Cardiac muscle cell (in vitro differentiated cells and primary cell): ENCODE measurements around the gene GOLGA7B. TPM values are rescaled to one million over a fixed set of nuclear protein-coding genes. Genes with fewer than 3 reads are reported as not detected.
A peak's percentile ranks its signal among the peaks of the same experiment; 100 is the strongest.

Experiments
- DNase-seq, 2 donors: peaks; one replicate each; pipeline versions ENCODE4 v3.0.0 to v3.0.0-alpha.2; 2010 to 2017; ENCODE audit warnings: low read depth in 1 of 2, low spot score in 1 of 2
- H3K27ac ChIP-seq: fragments of 200-600 bp; sonication (generic); 2 replicates; pipeline ENCODE4 v1.5.1; 2016
- H3K27me3 ChIP-seq: fragments of 200-600 bp; sonication (generic); 2 replicates; pipeline ENCODE4 v1.6.0; 2016; ENCODE audit warnings: control low read depth
- H3K36me3 ChIP-seq: fragments of 200-600 bp; sonication (generic); 2 replicates; pipeline ENCODE4 v1.5.1; 2016; ENCODE audit warnings: control low read depth
- H3K4me1 ChIP-seq: fragments of 200-600 bp; sonication (generic); 2 replicates; pipeline ENCODE4 v1.8.1; 2017; ENCODE audit warnings: low read depth, mild to moderate bottlenecking, mixed run types
- H3K4me3 ChIP-seq: fragments of 200-600 bp; sonication (generic); 2 replicates; pipeline ENCODE4 v1.5.1; 2016; ENCODE audit warnings: mild to moderate bottlenecking
- H3K9me3 ChIP-seq: fragments of 200-600 bp; sonication (generic); 2 replicates; pipeline ENCODE4 v1.5.1; 2017; ENCODE audit warnings: low read depth, mild to moderate bottlenecking, control low read depth
- polyA plus RNA-seq: library from polyadenylated mRNA; unstranded; fragments of >200 nt; fragmentation: Nextera tagmentation; extraction: Ambion mirVana; gene quantifications from 2 replicates; pipeline ENCODE4 v1.2.1, GENCODE V29; 2016
- total RNA-seq: library from RNA; depleted of rRNA; stranded (reverse); fragments of >200 nt; gene quantifications from 2 replicates; pipeline ENCODE4 v1.2.3, GENCODE V29; 2016
- TF ChIP-seq, protein P1 (sequence below): IDR thresholded peaks from 2 replicates; pipeline ENCODE4 v1.5.1; 2012; ENCODE audit warnings: low read depth, mild to moderate bottlenecking, low read length

Gene GOLGA7B
- total and polyA plus RNA-seq, 2 experiments from 2014 or later, result 0.27 to 2.8 TPM

DNA sequence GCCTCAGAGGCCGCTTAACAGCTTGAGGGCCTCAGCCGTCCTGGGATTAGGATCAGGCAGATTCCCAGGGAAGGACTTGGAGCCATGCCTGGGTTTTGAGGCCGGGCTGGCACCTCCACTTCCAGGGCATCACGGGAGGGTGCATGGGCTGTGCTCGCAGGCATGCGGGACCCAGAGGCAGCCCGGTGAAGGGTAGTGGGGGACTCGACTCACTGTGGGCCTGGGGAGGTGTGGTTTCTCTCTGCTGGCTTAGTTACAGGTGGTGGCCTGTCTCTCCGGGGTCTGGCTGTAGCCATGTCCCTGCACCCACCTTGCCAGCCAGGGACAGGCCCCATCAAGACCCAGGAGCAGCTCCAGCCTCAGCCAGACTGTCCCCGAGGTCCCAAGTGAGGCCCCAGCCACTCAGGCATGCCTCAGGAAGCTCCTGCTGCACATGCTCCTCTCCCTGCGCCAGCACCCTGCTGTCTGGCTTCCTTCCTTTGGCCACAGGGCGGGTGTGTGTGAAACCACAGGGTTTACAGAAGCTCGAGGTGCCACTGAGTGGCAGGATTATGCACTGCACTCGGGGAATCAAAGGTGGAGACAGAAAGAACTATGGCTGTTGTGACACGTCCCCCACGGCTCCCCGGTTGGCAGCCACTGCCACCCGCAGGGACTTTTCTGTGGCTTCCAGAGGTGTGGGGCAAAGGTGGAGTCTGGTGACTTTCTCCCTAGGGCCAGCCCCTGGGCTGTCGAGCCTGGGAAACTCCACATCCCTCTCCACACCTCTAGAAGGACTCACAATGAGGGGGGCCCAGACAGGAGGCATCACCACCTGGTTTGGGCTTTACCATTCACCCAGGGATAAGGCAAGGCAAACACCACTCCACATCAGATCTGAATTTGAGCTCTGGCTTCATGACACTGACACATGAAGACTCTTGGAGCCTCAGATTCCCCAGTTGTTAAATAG, 19.7 kb downstream of the GOLGA7B start:
- H3K36me3 ChIP-seq, result no peaks in the 10 kb centered on the region
- TF ChIP-seq, protein P1, sequence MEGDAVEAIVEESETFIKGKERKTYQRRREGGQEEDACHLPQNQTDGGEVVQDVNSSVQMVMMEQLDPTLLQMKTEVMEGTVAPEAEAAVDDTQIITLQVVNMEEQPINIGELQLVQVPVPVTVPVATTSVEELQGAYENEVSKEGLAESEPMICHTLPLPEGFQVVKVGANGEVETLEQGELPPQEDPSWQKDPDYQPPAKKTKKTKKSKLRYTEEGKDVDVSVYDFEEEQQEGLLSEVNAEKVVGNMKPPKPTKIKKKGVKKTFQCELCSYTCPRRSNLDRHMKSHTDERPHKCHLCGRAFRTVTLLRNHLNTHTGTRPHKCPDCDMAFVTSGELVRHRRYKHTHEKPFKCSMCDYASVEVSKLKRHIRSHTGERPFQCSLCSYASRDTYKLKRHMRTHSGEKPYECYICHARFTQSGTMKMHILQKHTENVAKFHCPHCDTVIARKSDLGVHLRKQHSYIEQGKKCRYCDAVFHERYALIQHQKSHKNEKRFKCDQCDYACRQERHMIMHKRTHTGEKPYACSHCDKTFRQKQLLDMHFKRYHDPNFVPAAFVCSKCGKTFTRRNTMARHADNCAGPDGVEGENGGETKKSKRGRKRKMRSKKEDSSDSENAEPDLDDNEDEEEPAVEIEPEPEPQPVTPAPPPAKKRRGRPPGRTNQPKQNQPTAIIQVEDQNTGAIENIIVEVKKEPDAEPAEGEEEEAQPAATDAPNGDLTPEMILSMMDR, result peak; percentile 78
- H3K9me3 ChIP-seq, result no peaks in the 10 kb centered on the region
- no peaks in the 10 kb centered on the region for H3K27me3 ChIP-seq
- peak; percentile 88 to 89 for DNase-seq
- no peaks in the 10 kb centered on the region for H3K4me1 ChIP-seq
- H3K4me3 ChIP-seq, result no peak overlapping the region
- H3K27ac ChIP-seq, result no peak overlapping the region

DNA sequence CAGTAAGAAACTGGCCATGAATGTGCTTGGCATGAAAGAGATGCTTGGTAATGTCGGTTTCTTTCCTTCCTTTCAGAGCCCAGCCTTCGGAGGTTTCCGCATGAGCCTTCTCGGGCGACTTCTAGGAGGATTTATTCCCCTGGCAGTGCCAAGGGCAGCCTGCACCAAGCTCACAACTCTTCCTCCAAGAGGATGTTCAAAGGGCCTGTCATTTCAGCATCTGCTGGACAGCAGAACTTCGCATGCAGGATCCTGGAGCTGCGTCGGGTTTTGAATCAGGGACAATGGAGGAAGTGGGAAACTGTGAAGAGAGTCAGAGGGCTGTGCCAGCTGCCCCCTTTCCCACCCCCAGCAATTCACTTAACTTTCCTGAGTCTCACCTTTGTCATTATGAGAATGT, 21.3 kb downstream of the GOLGA7B start:
- Histone ChIP-seq H3K27me3 (no peaks in the 10 kb centered on the region), H3K4me3 (no peak overlapping the region), H3K36me3 (no peaks in the 10 kb centered on the region), H3K27ac (no peak overlapping the region), H3K9me3 (no peaks in the 10 kb centered on the region), H3K4me1 (no peaks in the 10 kb centered on the region)
- TF ChIP-seq, protein P1, result no peak
- no peak for DNase-seq

DNA sequence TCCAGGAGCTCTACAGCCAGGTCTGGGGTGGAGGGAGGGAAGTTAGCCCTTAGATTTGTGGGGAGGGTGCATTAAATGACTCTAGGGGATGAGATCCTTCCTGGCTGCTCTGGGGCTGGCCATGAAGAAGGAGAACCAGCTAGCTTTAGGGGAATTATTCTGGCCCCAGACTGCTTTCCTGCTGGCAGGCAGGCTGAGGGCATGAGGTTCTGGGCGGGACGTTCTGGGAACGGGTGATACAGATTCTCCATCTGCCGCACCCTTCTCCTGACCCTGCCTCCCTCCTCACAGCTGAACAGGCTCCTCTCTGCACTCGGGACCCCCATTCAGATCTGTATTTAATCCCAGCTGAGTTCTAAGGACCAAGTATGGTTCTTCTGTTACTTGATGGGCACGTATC, 23.9 kb downstream of the GOLGA7B start:
- no peaks in the 10 kb centered on the region for H3K9me3 ChIP-seq
- no peaks in the 10 kb centered on the region for H3K36me3 ChIP-seq
- no peaks in the 10 kb centered on the region for H3K4me1 ChIP-seq
- H3K4me3 ChIP-seq, result no peak overlapping the region
- H3K27ac ChIP-seq, result no peak overlapping the region
- H3K27me3 ChIP-seq, result no peaks in the 10 kb centered on the region
- no peak for DNase-seq
- TF ChIP-seq, protein P1, result no peak

DNA sequence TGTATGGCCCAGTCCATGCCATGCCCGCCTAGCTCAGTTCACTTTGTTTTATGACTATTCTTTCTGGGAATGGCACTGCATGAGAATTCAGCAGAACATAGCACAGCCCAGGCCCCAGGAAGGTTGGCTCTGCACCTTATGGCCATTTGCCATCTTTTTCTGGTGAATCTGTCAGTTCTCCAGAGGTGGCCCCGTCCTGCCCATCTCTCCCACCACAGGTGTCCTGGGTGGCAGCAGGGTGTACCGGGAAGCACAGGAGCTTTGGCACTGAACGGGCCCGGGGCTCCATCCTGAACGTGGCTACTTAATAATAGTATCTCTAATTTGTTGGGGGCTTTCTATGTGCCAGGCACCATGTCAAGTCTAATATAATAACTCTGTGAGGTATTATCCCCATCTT, 24.7 kb downstream of the GOLGA7B start:
- H3K4me1 ChIP-seq, result no peaks in the 10 kb centered on the region
- H3K9me3 ChIP-seq, result no peaks in the 10 kb centered on the region
- H3K27me3 ChIP-seq, result no peaks in the 10 kb centered on the region
- TF ChIP-seq, protein P1, result no peak
- H3K27ac ChIP-seq, result no peak overlapping the region
- H3K36me3 ChIP-seq, result no peaks in the 10 kb centered on the region
- DNase-seq, result no peak
- H3K4me3 ChIP-seq, result no peak overlapping the region

DNA sequence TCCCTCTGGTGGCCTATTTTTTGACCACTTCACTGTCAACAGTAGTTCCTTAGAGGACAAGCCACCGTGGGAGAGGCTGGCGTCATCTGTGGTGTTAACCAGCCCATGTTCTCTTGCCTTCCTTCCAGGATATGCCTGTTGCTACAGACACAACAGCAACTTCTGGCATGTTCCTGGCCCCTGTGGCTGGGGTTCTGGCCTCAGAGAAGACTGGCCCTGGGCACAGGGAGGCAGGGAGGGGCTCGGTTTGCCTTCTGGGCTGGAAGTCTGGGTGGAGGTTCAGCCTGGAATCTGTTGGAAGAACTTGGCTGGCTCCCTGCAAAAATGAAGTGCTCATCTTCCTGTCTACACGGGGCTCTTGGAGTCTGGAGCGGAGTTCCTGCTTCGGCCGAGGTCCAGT, 25.7 kb downstream of the GOLGA7B start:
- Histone ChIP-seq H3K27me3 (no peaks in the 10 kb centered on the region), H3K36me3 (no peaks in the 10 kb centered on the region), H3K4me3 (no peak overlapping the region), H3K9me3 (no peaks in the 10 kb centered on the region), H3K27ac (no peak overlapping the region), H3K4me1 (no peaks in the 10 kb centered on the region)
- DNase-seq, result no peak
- TF ChIP-seq, protein P1, result no peak
